ENCODE results near the gene PHF21A.

Gene PHF21A

DNA sequence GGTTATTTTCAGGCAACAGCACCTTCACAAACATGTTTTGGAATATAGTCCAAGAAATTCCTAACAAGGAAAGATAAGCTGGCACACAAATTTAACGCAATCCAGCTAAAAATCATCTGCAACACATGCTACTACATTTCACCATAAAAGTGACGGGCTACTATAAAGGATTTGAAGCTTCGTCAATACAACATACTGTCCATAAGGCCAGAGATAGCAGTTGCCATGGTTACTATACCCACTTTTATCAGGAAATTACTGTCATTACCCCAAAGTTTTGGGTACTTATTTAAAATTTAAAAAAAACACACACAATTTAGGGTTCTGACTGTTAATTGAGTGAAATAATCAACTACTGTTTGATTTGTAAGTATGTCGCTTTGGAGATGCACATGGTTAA lies 6.9 kb downstream of the PHF21A start:
- DNase-seq (ENCODE audit: low spot score) (no peak), ATAC-seq (ENCODE audit: low read depth) (no peak)
- no peak overlapping the region for H3K27ac ChIP-seq (ENCODE audit: poor library complexity, severe bottlenecking)
- no peaks in the 10 kb centered on the region for H3K9me3 ChIP-seq (ENCODE audit: severe bottlenecking)
- no peaks in the 10 kb centered on the region for H3K27me3 ChIP-seq (ENCODE audit: insufficient read depth, poor library complexity, severe bottlenecking)
- H3K36me3 ChIP-seq (ENCODE audit: low read depth) = no peaks in the 10 kb centered on the region
- no peak overlapping the region for H3K4me3 ChIP-seq (ENCODE audit: severe bottlenecking)
- H3K4me1 ChIP-seq (ENCODE audit: insufficient read depth, poor library complexity, severe bottlenecking) = peaks cover 13% of the 10 kb centered on the region
- TF ChIP-seq CTCF (IDR thresholded peaks at IDR 0.05; ENCODE audit: poor library complexity, severe bottlenecking) = no peak

GRCh38 chr11:46112961-46113607 lies 8.2 kb downstream of the PHF21A start:
- Histone ChIP-seq H3K4me1 (ENCODE audit: insufficient read depth, poor library complexity, severe bottlenecking) (peaks cover 9% of the 10 kb centered on the region), H3K36me3 (ENCODE audit: low read depth) (no peaks in the 10 kb centered on the region), H3K27me3 (ENCODE audit: insufficient read depth, poor library complexity, severe bottlenecking) (no peaks in the 10 kb centered on the region), H3K4me3 (ENCODE audit: severe bottlenecking) (no peak overlapping the region), H3K9me3 (ENCODE audit: severe bottlenecking) (no peaks in the 10 kb centered on the region), H3K27ac (ENCODE audit: poor library complexity, severe bottlenecking) (no peak overlapping the region)
- no peak for DNase-seq (ENCODE audit: low spot score)
- ATAC-seq (ENCODE audit: low read depth) = peak; percentile 96
- TF ChIP-seq CTCF (IDR thresholded peaks at IDR 0.05; ENCODE audit: poor library complexity, severe bottlenecking) = no peak

GRCh38 chr11:46108751-46109150 lies 12.5 kb downstream of the PHF21A start:
- ATAC-seq (ENCODE audit: low read depth) (no peak), DNase-seq (ENCODE audit: low spot score) (no peak)
- Histone ChIP-seq H3K4me1 (ENCODE audit: insufficient read depth, poor library complexity, severe bottlenecking) (peaks cover 3% of the 10 kb centered on the region), H3K4me3 (ENCODE audit: severe bottlenecking) (no peak overlapping the region), H3K36me3 (ENCODE audit: low read depth) (no peaks in the 10 kb centered on the region), H3K9me3 (ENCODE audit: severe bottlenecking) (no peaks in the 10 kb centered on the region), H3K27ac (ENCODE audit: poor library complexity, severe bottlenecking) (no peak overlapping the region), H3K27me3 (ENCODE audit: insufficient read depth, poor library complexity, severe bottlenecking) (no peaks in the 10 kb centered on the region)
- TF ChIP-seq CTCF (IDR thresholded peaks at IDR 0.05; ENCODE audit: poor library complexity, severe bottlenecking) = no peak

GRCh38 chr11:46107780-46108179 lies 13.5 kb downstream of the PHF21A start:
- Histone ChIP-seq H3K4me3 (ENCODE audit: severe bottlenecking) (no peak overlapping the region), H3K27me3 (ENCODE audit: insufficient read depth, poor library complexity, severe bottlenecking) (no peaks in the 10 kb centered on the region), H3K27ac (ENCODE audit: poor library complexity, severe bottlenecking) (no peak overlapping the region), H3K9me3 (ENCODE audit: severe bottlenecking) (no peaks in the 10 kb centered on the region), H3K36me3 (ENCODE audit: low read depth) (no peaks in the 10 kb centered on the region), H3K4me1 (ENCODE audit: insufficient read depth, poor library complexity, severe bottlenecking) (peaks cover 2% of the 10 kb centered on the region)
- ATAC-seq (ENCODE audit: low read depth) (no peak), DNase-seq (ENCODE audit: low spot score) (no peak)
- TF ChIP-seq CTCF (IDR thresholded peaks at IDR 0.05; ENCODE audit: poor library complexity, severe bottlenecking) = no peak

- ATAC-seq (ENCODE audit: low read depth) (no peak), DNase-seq (ENCODE audit: low spot score) (no peak)
- Histone ChIP-seq H3K4me1 (ENCODE audit: insufficient read depth, poor library complexity, severe bottlenecking) (no peaks in the 10 kb centered on the region), H3K27ac (ENCODE audit: poor library complexity, severe bottlenecking) (no peak overlapping the region), H3K4me3 (ENCODE audit: severe bottlenecking) (no peak overlapping the region), H3K9me3 (ENCODE audit: severe bottlenecking) (no peaks in the 10 kb centered on the region), H3K27me3 (ENCODE audit: insufficient read depth, poor library complexity, severe bottlenecking) (no peaks in the 10 kb centered on the region), H3K36me3 (ENCODE audit: low read depth) (no peaks in the 10 kb centered on the region)
- no peak for TF ChIP-seq CTCF (IDR thresholded peaks at IDR 0.05; ENCODE audit: poor library complexity, severe bottlenecking)
These were observed 13.9 kb downstream of the PHF21A start for GRCh38 chr11:46107408-46107718.

Measured in RWPE2 (cell line).